GM04503 (cell line): ENCODE results near the gene QPCT.
"Not testable (repeated sequence)": the region's sequence is repeated elsewhere in the genome, so short reads cannot be mapped to it uniquely, and the experiment has no call there.

Experiments
- DNase-seq: peaks from one replicate; pipeline ENCODE4 v3.0.0-alpha.2; 2012; ENCODE audit warnings: low read depth

QPCT gene

GRCh38 chr2:37344453-37345361 lies at the start of gene QPCT:
Gene QPCT, plus strand, starts transcription at chr2:37344630. Its CDS starts 102 bp downstream, at chr2:37344732.
- no peak for DNase-seq

GRCh38 chr2:37294858-37295257 lies 49.6 kb upstream of the QPCT start:
- not testable (repeated sequence) for DNase-seq

DNA sequence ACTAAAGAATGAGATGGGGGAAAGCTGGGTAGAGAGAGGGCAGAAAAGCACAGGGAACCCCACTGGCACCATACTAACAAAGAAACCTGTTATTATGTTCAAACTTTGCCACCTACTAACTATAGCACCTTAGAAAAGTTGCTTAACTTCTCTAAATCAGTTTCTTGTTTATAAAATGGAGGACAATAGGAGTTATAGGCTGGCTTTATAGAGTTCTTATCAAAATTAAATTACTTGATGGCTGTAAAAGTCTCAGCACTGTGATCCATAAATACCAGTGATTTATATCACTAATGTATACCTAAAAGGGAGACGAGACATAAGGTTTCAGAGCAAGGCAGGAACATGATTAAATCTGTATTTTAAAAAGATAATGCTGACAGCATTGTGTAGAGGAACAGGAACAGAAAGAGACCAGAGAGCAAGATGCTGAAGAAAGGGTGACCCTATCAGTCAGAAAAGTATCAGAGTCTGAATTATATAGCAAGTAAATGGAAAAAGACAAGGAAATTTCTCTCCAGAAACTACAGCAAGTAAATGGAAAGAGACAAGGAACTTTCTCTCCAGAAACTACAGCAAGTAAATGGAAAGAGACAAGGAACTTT lies 48.9 kb upstream of the QPCT start:
- DNase-seq = no peak

GRCh38 chr2:37297632-37298031 lies 46.8 kb upstream of the QPCT start:
- no peak for DNase-seq

DNA sequence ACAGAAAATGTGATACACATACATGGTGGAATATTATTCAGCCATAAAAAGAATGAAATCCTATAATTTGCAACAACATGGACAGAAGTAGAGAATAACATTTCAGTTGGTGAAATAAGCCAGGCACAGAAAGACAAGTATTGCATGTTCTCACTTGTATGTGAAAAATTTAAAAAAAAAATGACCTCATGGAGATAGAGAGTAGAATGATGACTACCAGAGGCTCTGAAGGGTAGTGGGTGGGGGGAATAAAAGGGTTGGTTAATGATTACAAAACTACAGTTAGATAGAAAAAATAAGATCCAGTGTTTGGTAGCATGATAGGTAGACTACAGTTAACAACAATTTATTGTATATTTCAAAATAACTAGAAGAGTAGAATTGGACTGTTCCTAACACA lies 44.3 kb upstream of the QPCT start:
- no peak for DNase-seq

DNA sequence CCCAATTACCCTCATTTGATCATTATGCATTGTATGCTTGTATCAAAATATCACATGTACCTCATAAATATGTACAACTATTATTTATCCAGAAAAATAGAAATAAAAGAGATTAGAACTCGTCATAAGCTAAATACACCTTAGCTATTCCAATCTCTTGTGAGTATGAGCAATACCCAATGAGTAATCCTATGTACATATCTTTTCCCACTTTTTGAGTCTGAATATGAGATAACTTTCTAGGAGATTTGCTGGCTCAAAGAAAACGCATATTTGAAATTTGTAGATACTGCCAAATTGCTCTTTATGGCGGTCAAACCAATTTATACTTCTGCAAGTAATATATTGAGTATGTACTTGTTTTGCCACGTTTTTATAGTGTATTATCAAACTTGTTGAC lies 43.9 kb upstream of the QPCT start:
- no peak for DNase-seq

DNA sequence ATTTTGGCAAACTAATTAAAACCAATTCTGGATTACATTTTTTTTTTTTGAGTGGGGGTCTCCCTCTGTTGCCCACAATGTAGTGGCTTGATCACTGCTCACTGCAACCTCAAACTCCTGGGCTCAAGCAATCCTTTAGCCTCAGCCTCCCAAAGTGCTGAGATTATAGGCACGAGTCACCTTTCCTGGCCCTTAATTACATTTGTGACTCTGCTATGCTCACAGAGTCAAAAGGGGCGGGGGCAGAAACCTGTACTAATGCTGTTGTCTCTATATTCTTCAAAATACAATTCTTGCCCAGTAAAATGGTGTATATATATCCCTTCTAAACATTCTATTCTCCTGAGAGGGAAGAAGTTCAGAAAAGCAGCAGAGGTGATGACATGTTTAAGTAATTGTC lies 43.0 kb upstream of the QPCT start:
- no peak for DNase-seq

GRCh38 chr2:37302701-37303252 lies 41.7 kb upstream of the QPCT start:
- no peak for DNase-seq

- no peak for DNase-seq
These were observed 38.4 kb upstream of the QPCT start for GRCh38 chr2:37306024-37306423.

DNA sequence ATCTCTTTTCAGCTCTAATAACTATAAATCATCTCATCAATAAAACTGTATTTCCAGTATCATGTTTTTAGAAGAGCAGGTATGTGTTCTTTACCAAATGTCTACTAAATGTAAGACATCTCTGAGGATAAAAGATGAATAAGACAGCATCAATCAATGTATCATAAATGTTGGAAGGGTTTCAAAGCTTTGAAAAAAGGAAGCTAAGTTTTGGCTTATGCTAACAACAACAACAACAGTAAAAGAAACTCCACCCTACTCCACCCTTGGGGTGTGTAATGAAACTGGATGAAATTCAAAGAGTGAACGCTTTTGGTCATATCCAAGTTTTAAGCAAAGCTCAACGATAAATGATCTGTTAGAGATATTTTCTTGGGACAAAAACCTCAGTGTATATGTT lies 36.9 kb upstream of the QPCT start:
- DNase-seq = no peak

GRCh38 chr2:37315364-37315763 lies 29.1 kb upstream of the QPCT start:
- DNase-seq = no peak

GRCh38 chr2:37316181-37316580 lies 28.2 kb upstream of the QPCT start:
- DNase-seq = no peak

DNA sequence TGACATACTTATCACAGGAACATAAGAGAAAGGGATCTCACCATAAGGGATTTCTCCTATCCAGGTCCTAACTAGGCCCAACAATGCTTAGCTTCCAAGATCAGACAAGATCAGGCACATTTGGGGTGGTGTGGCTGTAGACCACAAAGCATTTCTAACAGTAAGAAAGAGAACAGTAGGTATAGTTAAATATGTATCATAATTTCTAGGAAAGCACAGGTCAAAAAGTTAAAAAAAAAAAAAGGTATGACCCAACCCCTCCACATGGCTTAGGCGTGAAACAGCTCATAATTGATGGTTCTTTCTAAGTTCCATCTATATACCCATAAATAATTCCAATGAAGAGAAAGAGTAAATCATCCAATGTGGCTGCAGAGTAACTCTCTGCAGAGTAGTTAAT lies 26.7 kb upstream of the QPCT start:
- DNase-seq = no peak

- no peak for DNase-seq
These were observed 26.0 kb upstream of the QPCT start for GRCh38 chr2:37318401-37318800.

GRCh38 chr2:37319754-37320609 lies 24.4 kb upstream of the QPCT start:
- DNase-seq = no peak

DNA sequence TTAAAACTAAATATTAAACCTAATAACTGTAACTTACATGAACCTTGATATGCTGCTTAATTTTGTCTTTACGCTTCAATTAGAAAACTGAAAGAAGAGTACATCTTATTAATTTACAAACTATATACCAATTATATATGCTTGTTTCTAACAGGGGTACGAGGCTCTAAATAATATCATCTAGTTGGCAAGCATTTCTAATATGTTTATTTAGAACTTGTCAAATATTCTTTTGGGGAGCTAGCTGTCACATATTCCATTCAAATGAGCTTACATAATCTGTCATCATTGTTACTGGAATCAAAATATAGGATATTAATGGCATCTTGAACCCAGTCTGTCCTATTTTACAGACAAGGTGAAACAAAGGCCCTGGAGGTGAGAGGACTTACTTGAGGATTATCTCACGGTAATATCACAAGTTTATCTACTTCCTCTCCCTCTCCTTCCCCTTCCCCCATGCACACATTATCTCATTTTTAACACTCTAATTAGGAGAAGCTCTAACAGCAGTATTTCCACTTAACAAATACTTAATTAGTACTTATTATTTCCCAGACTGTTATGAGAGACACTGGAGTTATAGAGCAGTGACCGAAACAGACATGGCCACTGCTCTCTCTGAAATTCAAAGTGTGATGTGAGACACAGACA lies 23.3 kb upstream of the QPCT start:
- no peak for DNase-seq

DNA sequence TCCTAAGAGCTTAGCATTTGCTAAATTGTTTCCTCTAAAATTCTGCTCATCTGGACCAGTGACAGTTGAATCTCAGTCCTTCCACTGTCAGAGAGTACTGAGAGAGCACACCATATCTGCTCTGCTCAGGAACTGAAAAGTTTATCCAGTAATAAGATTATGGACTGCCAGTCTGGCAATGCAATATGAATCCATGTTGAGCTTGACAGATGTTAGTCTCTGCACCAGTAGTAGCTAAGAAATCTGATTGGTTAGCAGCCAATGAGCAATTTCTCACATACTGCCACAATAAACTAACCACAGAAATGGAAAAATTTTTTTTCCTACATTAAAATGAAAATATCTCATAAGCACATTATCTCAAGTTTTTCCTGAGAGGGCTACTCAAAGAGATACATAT lies 22.1 kb upstream of the QPCT start:
- no peak for DNase-seq

DNA sequence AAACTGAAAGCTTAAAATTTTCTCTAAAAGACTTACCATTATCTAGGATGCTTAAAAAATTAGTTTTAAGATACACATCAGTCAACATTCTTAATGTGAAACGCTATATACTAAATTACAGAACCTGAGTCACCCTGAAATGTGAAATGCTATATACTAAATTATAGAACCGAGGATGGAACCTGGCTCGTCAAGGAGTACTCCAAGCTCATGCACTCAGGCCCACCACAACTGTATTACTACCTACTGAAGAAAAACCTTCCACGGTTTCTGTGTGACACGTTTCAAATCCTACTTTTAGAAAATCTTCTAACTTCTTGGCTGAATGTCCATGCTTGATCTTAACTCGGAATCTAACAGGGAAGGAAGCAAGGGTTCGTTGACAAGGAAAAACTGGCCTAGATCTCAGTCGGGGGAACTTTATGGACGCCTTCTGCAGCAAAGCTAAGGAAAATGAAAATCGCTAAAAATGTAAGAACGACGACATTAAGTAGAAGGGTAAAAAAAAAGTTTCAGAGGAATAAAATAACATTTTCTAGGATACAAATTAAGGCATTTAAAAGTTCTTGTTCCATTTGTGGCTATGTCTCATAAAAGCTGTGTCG lies 21.2 kb upstream of the QPCT start:
- no peak for DNase-seq

GRCh38 chr2:37323781-37324535 lies 20.5 kb upstream of the QPCT start:
- no peak for DNase-seq

DNA sequence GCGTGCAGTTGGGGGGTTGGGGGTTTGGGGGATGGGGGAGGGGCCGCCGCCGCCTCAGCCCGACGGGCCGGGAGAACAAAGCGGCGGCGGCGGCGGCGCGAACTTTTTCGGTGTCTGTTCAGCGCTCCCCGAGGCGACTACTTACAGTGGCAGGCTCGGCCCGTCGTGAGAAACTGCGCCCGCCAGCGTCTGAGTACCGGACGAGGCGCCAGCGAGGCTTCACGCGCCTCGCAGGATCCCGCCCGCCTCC lies 20.0 kb upstream of the QPCT start:
- DNase-seq = no peak
